Measurements from ENCODE around the gene TNRC6B.
"Not testable (repeated sequence)": the region's sequence is repeated elsewhere in the genome, so short reads cannot be mapped to it uniquely, and the experiment has no call there.

The TNRC6B gene

GRCh38 chr22:40377931-40378330 lies 200.2 kb downstream of the TNRC6B start:
- no peak for DNase-seq

GRCh38 chr22:40378448-40378847 lies 200.7 kb downstream of the TNRC6B start:
- DNase-seq = not testable (repeated sequence)

DNA sequence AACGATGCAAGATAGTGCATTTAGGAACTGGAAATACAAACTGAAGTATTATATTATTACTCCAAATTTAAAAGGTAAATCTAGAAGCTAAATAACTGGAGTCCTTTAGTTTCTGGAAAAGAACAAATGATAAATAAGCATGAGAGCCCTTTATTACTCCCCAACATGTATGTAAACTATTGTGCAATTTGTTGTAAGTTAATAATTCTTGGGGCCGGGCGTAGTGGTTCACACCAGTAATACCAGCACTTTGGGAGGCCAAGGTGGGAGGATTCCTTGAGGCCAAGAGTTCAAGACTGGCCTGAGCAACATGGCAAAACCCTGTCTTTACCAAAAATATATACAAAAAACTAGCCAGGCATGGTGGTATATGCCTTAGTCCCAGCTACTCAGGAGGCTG lies 203.7 kb downstream of the TNRC6B start:
- DNase-seq = no peak

DNA sequence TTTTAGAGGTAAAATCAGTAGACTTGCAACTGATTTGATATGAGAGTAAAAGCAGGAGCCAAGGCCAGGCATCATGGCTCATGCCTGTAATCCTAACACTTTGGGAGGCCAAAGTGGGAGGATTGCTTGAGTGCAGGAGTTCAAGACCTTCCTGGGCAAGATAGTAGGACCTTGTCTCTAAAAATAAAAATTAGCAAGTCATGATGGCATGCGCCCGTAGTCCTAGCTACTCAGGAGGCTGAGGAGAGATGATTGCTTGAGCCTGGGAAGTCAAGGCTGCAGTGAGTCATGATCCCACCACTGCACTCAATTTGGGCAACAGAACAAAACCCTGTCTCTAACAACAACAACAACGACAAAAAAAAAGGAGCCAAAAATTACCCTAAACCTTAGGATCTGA lies 206.2 kb downstream of the TNRC6B start:
- no peak for DNase-seq

DNA sequence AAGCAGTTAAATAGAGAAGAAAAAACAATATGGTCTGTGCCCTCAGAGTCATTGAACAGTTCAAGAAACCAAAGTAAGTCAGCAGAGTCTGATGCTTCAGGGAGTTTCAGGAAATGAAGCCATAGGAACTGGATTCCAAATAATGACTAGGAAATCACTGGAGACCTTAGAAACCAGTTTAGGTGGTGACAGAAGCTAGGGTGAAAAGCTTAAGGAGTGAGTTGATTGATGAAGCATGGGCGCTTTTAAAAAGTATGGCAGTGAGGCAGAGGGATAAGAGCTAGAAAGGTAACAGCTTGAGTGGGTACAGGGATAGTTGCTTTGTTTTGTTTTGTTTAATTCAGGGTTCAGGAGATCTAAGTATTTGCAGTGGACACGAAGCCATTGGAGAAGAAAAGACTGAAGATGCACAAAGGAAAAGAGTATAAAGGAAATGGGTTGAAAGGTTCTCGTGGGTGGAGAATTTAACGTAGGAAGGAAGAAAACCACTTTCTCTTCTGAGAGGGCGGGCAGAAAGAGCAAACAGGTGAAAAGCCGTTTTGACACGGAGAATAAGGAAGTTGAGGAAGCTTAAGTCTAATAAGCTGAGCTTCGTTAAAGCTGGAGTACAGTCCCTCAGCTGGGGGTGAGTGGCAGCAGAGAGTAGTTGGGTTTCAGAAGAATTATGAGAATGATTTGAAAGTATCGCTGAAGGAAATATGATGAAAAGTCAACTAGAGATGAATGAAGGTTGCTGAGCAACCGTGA lies 207.5 kb downstream of the TNRC6B start:
- DNase-seq = no peak
